AG10803 (cell line): Measurements from ENCODE around the gene NINJ1.

Source experiments
- DNase-seq: peaks from one replicate; pipeline ENCODE4 v3.0.0; 2010; ENCODE audit warnings: low read depth
- H3K4me3 ChIP-seq: 2 replicates; pipeline ENCODE4 v1.5.1; 2011; ENCODE audit warnings: mild to moderate bottlenecking, low read length, control low read depth
- TF ChIP-seq, protein P1 (sequence below): conservative IDR thresholded peaks from 2 replicates; pipeline ENCODE4 v1.5.1; 2011; ENCODE audit warnings: mild to moderate bottlenecking, low read length, control low read depth, inconsistent platforms

Gene NINJ1

GRCh38 chr9:93137362-93137761 is 3.3 kb upstream of the NINJ1 start:
- TF ChIP-seq, protein P1, sequence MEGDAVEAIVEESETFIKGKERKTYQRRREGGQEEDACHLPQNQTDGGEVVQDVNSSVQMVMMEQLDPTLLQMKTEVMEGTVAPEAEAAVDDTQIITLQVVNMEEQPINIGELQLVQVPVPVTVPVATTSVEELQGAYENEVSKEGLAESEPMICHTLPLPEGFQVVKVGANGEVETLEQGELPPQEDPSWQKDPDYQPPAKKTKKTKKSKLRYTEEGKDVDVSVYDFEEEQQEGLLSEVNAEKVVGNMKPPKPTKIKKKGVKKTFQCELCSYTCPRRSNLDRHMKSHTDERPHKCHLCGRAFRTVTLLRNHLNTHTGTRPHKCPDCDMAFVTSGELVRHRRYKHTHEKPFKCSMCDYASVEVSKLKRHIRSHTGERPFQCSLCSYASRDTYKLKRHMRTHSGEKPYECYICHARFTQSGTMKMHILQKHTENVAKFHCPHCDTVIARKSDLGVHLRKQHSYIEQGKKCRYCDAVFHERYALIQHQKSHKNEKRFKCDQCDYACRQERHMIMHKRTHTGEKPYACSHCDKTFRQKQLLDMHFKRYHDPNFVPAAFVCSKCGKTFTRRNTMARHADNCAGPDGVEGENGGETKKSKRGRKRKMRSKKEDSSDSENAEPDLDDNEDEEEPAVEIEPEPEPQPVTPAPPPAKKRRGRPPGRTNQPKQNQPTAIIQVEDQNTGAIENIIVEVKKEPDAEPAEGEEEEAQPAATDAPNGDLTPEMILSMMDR = no peak
- no peak for DNase-seq
- H3K4me3 ChIP-seq = no peak overlapping the region

GRCh38 chr9:93136011-93136440 is 2.0 kb upstream of the NINJ1 start:
- TF ChIP-seq, protein P1 = no peak
- no peak overlapping the region for H3K4me3 ChIP-seq
- DNase-seq = no peak

GRCh38 chr9:93134740-93135444 is 841 bp upstream of the NINJ1 start:
- TF ChIP-seq, protein P1 = no peak
- peak overlapping the region; percentile 68 for H3K4me3 ChIP-seq
- DNase-seq = no peak

GRCh38 chr9:93133681-93134014 is 403 bp downstream of the NINJ1 start:
- peak; percentile 80 for DNase-seq
- H3K4me3 ChIP-seq = peak overlapping the region; percentile 76

DNA sequence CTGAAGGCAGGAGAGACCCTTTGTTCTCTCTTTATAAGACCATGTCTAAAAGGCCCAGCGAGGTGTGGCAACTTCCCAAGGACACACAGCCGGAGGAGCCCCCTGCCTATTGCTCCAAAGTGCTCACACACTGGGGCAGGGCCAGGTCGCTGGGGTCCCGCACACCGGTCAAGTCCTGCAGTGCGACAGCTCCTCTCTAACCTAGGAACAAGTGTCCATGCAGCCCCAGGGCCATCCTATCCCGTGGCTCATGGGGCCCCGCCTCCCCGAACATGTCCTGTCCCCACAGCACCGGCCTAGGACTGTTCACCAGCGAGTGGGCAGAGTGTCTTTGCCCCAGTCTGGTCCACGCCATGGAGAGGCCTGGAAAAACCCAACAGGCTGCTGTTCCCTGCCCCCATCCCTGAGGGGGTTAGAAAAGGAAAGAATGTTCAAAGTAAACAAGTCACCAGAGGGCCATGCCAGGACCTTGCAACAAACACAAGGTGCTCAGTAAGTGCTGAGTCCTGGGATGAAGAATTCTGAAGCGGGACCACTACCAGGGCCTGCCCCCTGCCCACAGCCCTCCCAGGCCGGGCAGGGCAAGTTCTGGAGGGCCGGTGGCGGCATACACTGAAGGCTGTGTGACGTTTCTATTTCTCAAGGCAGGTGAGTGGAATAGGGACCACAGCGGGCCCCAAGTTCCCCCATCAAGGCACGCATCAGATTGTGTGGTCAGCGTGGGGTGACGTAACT is 938 bp downstream of the NINJ1 start:
- TF ChIP-seq, protein P1 = no peak
- no peak for DNase-seq
- peak overlapping the region; percentile 76 for H3K4me3 ChIP-seq

More at GRCh38 chr9:93133681-93134014, 403 bp downstream of the NINJ1 start:
- TF ChIP-seq, protein P1 = no peak

DNA sequence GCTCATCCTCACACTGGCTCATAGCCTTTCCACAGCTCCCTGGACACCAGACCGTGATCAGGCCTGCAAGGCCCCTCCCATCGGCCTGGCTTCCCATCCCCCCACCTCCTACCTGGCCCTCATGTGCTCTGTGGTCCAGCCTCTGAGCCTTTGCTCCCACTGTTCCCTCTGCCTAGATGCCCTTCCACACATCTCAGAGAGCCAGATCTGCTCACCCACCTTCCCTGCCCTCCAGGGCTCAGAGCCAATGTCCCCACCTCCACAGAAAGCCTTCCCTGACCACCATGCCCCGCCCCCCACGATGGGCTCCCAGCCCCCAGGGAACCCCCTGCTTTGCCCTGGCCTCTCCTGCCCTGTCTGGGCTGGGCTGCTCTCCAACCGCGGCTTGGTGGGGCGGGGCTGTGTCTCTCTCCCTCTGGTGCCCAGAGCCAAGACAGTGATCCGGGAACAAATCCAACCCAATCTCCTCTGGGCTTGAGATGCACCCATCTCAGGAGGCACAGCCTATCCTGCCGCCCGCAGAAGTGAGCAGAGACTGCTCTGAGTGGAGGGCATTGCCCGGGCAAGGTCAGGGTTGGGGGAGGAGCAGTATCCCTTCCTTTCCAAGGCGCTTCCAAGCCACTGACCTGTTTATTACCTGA is 1.6 kb downstream of the NINJ1 start:
- H3K4me3 ChIP-seq = peak overlapping the region; percentile 76
- TF ChIP-seq, protein P1 = no peak
- peak; percentile 78 for DNase-seq
